Endothelial cell of umbilical vein (primary cell): ENCODE results near the gene SGK1. TPM values are rescaled to one million over a fixed set of nuclear protein-coding genes. Genes with fewer than 3 reads are reported as not detected.

Experiments used
- BruUV-seq: library from RNA; stranded (reverse); fragments of 400-500 nt; replicated peaks from 2 replicates; lab custom pipeline; 2021; lab: Mats Ljungman, UMichigan
- CTCF ChIA-PET: fragments of 300-600, 350-600 bp; sonication (Branson Sonifier 250); formaldehyde crosslinking; loops from one replicate; lab custom pipeline; 2021; ENCODE audit warnings: antibody characterized with exemption, inconsistent platforms; lab: Charles Lee
- POLR2A ChIA-PET: fragments of 300-600, 350-600 bp; sonication (Branson Sonifier 250); formaldehyde crosslinking; loops from one replicate; lab custom pipeline; 2021; ENCODE audit warnings: antibody characterized with exemption, inconsistent platforms; lab: Charles Lee
- DNase-seq: peaks from one replicate; pipeline ENCODE4 v3.0.0-alpha.2; 2011; ENCODE audit warnings: low read depth, low spot score
- FAIRE-seq: peaks from 2 replicates; lab custom pipeline; 2011; peaks lifted over from hg19 to GRCh38; lab: Jason Lieb, UNC
- H2AFZ ChIP-seq: 2 replicates; pipeline ENCODE4 v1.6.0; 2012; ENCODE audit warnings: low read depth, low read length, control low read depth, inconsistent platforms
- H3K27ac ChIP-seq: 2 replicates; pipeline ENCODE4 v1.5.1; 2011; ENCODE audit warnings: low read depth, mild to moderate bottlenecking, control low read depth, low read length, moderate library complexity; ENCODE audit not compliant: insufficient read depth
- H3K27me3 ChIP-seq, 2 experiments: 2 replicates each; pipeline versions ENCODE4 v1.6.0 to v1.6.1; 2011; ENCODE audit warnings: low read length in 2 of 2, mixed read lengths in 1 of 2; ENCODE audit not compliant: control insufficient read depth in 2 of 2, insufficient read depth in 2 of 2
- H3K36me3 ChIP-seq, 2 experiments: 2 replicates in 1 of 2; 3 replicates in 1 of 2; pipeline ENCODE4 v1.5.1; 2011; ENCODE audit warnings: low read length in 2 of 2, mild to moderate bottlenecking in 1 of 2, moderate library complexity in 1 of 2; ENCODE audit not compliant: control insufficient read depth in 2 of 2, insufficient read depth in 2 of 2; ENCODE audit errors: extremely low read depth in 1 of 2
- H3K4me1 ChIP-seq: 3 replicates; pipeline ENCODE4 v1.5.1; 2011; ENCODE audit warnings: mild to moderate bottlenecking, low read length; ENCODE audit not compliant: control insufficient read depth, insufficient read depth; ENCODE audit errors: extremely low read depth
- H3K4me2 ChIP-seq: 2 replicates; pipeline ENCODE4 v1.6.1; 2011; ENCODE audit warnings: low read length, control low read depth, mixed read lengths; ENCODE audit not compliant: insufficient read depth
- H3K4me3 ChIP-seq, 3 experiments: fragments of 200-600 bp in 1 of 3; sonication (generic), shearing (Covaris generic) in 1 of 3; replicated peaks in 1 of 3; 2 replicates each; pipeline ENCODE4 v1.5.1; 2011 to 2016; ENCODE audit warnings: control low read depth in 3 of 3, low read length in 3 of 3, mild to moderate bottlenecking in 2 of 3, inconsistent platforms in 1 of 3, low read depth in 1 of 3, moderate library complexity in 1 of 3; ENCODE audit not compliant: insufficient read depth in 1 of 3
- H3K79me2 ChIP-seq: 2 replicates; pipeline ENCODE4 v1.6.0; 2012; ENCODE audit warnings: low read length, inconsistent platforms; ENCODE audit not compliant: control insufficient read depth, insufficient read depth
- H3K9ac ChIP-seq: replicated peaks from 2 replicates; pipeline ENCODE3; 2011; ENCODE audit warnings: low read length, control low read depth; ENCODE audit not compliant: insufficient read depth; ENCODE audit errors: extremely low read depth
- H3K9me1 ChIP-seq: replicated peaks from 3 replicates; pipeline ENCODE4 v1.6.0; 2011; ENCODE audit warnings: mild to moderate bottlenecking, low read length; ENCODE audit not compliant: control insufficient read depth, insufficient read depth; ENCODE audit errors: extremely low read depth
- H3K9me3 ChIP-seq: replicated peaks from 2 replicates; pipeline ENCODE4 v1.5.1; 2012; ENCODE audit warnings: low read length, inconsistent platforms; ENCODE audit not compliant: control insufficient read depth, insufficient read depth
- H4K20me1 ChIP-seq: replicated peaks from 2 replicates; pipeline ENCODE3; 2011; ENCODE audit warnings: mild to moderate bottlenecking, low read length; ENCODE audit not compliant: control insufficient read depth, insufficient read depth; ENCODE audit errors: extremely low read depth
- FOS ChIP-seq: IDR thresholded peaks from 2 replicates; pipeline ENCODE4 v1.6.1; 2011; ENCODE audit warnings: mild to moderate bottlenecking, low read length, moderate library complexity, borderline replicate concordance; ENCODE audit not compliant: insufficient read depth
- GATA2 ChIP-seq: IDR thresholded peaks from 2 replicates; pipeline ENCODE4 v1.7.0; 2011; ENCODE audit warnings: low read depth, mild to moderate bottlenecking, moderate library complexity, mixed read lengths, low read length; ENCODE audit not compliant: insufficient read length, insufficient read depth
- JUN ChIP-seq: IDR thresholded peaks from 2 replicates; pipeline ENCODE4 v1.6.1; 2011; ENCODE audit warnings: borderline replicate concordance, low read depth; ENCODE audit not compliant: insufficient read length, insufficient read depth
- MYC ChIP-seq: IDR thresholded peaks from one replicate; pipeline ENCODE4 v1.6.1; 2011; ENCODE audit warnings: mild to moderate bottlenecking, low read depth, low read length
- POLR2A ChIP-seq: IDR thresholded peaks from 2 replicates; pipeline ENCODE4 v1.6.1; 2012; ENCODE audit warnings: low read depth, mild to moderate bottlenecking, control low read depth, low read length
- POLR2AphosphoS5 ChIP-seq: IDR thresholded peaks from 2 replicates; pipeline ENCODE4 v1.6.1; 2012; ENCODE audit warnings: low read depth, mild to moderate bottlenecking, control low read depth, low read length, moderate library complexity; ENCODE audit not compliant: insufficient read depth
- dilution Hi-C: fragments of 300-500 bp; cut with MboI; formaldehyde crosslinking; loops from one replicate; pipeline ENCODE4 v1.15.0; 2019; ENCODE audit warnings: low sequenced_read_pairs; ENCODE audit not compliant: extremely low pct_ligation_motif_present
- intact Hi-C: fragments of 100-400 bp; cut with micrococcal nuclease; formaldehyde crosslinking; loops from one replicate; pipeline ENCODE4 v1.10.0; 2022
- polyA plus RNA-seq, 4 experiments: library from polyadenylated mRNA; depleted of rRNA in 3 of 4; stranded (reverse) in 3 of 4; unstranded in 1 of 4; fragments of >200 nt; gene quantifications; 2 replicates each; pipeline versions ENCODE4 v1.2.1 to v1.2.3, GENCODE V29; 2011 to 2012; ENCODE audit warnings: missing spikeins in 1 of 4
- total RNA-seq: library from RNA; stranded (reverse); gene quantifications from 2 replicates; pipeline ENCODE4 v1.2.3, GENCODE V29; 2021
- TF ChIP-seq, protein P1 (sequence below): IDR thresholded peaks from 2 replicates; pipeline ENCODE4 v1.6.1; 2011; ENCODE audit not compliant: insufficient read depth, insufficient read length
- TF ChIP-seq, protein P2 (sequence below), 2 donors: IDR thresholded peaks; 1 replicate in 1 of 2; 2 replicates in 1 of 2; pipeline ENCODE4 v1.5.1; 2011; ENCODE audit warnings: low read length in 2 of 2, mild to moderate bottlenecking in 2 of 2, moderate library complexity in 2 of 2, control low read depth in 1 of 2, inconsistent platforms in 1 of 2, low read depth in 1 of 2; ENCODE audit not compliant: insufficient read depth in 1 of 2; ENCODE audit errors: extremely low read depth in 1 of 2

The SGK1 gene
- total and polyA plus RNA-seq, 2 donors (not counting 3 experiments of a cell fraction or from before 2014, with no cell fraction given), result 121 to 128 TPM

DNA sequence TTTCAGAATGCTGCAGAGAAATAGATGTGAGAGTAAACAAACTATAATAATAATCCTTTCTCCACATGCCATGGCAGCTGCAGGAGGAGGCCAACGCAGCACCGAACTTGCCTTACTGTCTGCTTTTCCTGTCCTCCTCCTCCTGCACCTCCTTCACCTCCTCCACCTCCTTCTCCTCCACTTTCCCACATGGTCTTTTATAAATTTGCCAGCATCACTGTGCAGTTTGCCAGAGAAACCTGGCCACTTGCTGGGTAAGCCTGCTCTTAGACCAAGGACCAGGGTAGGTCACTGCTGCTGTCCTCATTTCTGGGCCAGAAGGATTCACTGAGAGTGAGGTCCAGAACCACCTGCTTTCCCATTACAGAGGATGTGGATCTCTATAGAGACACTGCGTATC lies 8.7 kb downstream of the SGK1 start:
- dilution Hi-C loops, result no loop called here
- TF ChIP-seq POLR2A, result no peak
- no peak for TF ChIP-seq JUN
- TF ChIP-seq, protein P1, sequence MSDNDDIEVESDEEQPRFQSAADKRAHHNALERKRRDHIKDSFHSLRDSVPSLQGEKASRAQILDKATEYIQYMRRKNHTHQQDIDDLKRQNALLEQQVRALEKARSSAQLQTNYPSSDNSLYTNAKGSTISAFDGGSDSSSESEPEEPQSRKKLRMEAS, result no peak
- TF ChIP-seq, protein P2, sequence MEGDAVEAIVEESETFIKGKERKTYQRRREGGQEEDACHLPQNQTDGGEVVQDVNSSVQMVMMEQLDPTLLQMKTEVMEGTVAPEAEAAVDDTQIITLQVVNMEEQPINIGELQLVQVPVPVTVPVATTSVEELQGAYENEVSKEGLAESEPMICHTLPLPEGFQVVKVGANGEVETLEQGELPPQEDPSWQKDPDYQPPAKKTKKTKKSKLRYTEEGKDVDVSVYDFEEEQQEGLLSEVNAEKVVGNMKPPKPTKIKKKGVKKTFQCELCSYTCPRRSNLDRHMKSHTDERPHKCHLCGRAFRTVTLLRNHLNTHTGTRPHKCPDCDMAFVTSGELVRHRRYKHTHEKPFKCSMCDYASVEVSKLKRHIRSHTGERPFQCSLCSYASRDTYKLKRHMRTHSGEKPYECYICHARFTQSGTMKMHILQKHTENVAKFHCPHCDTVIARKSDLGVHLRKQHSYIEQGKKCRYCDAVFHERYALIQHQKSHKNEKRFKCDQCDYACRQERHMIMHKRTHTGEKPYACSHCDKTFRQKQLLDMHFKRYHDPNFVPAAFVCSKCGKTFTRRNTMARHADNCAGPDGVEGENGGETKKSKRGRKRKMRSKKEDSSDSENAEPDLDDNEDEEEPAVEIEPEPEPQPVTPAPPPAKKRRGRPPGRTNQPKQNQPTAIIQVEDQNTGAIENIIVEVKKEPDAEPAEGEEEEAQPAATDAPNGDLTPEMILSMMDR (IDR thresholded peaks at IDR 0.05; ENCODE audit: extremely low read depth in 1 of 2, insufficient read depth in 1 of 2, low read depth in 1 of 2, low read length in 2 of 2), result no peak
- no peak for TF ChIP-seq POLR2AphosphoS5
- no peak for TF ChIP-seq GATA2
- TF ChIP-seq MYC, result no peak
- TF ChIP-seq FOS, result no peak
- POLR2A ChIA-PET, result no interaction called here

More for the DNA sequence above, 8.7 kb downstream of the SGK1 start:
- Histone ChIP-seq H2AFZ (no peak overlapping the region), H3K9ac (no peak overlapping the region), H3K9me1 (no peaks in the 10 kb centered on the region), H3K27me3 (no peaks in the 10 kb centered on the region), H3K4me3 (no peak overlapping the region), H3K79me2 (no peaks in the 10 kb centered on the region), H4K20me1 (no peaks in the 10 kb centered on the region), H3K27ac (no peak overlapping the region), H3K36me3 (no peaks in the 10 kb centered on the region), H3K4me1 (no peaks in the 10 kb centered on the region), H3K9me3 (no peaks in the 10 kb centered on the region), H3K4me2 (no peak overlapping the region)
- CTCF ChIA-PET, result interaction anchor here (0.8 kb wide), 1 partner anchor 9 kb away, joined by 3 read pairs; the partner anchor contains the start of gene SGK1
- intact Hi-C loops, result no loop called here
- no peak for DNase-seq
- BruUV-seq, result no TSS peak
- no peak for FAIRE-seq
